GM21447 (cell line): ENCODE results near the gene CIDEB.
"Not testable (repeated sequence)": the region's sequence is repeated elsewhere in the genome, so short reads cannot be mapped to it uniquely, and the experiment has no call there.

ENCODE experiments used
- ATAC-seq: cut with Tn5 transposase; IDR thresholded peaks from one replicate; pipeline ENCODE4 v1.9.1; 2021; ENCODE audit not compliant: unreplicated experiment

Gene CIDEB, protein sequence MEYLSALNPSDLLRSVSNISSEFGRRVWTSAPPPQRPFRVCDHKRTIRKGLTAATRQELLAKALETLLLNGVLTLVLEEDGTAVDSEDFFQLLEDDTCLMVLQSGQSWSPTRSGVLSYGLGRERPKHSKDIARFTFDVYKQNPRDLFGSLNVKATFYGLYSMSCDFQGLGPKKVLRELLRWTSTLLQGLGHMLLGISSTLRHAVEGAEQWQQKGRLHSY

DNA sequence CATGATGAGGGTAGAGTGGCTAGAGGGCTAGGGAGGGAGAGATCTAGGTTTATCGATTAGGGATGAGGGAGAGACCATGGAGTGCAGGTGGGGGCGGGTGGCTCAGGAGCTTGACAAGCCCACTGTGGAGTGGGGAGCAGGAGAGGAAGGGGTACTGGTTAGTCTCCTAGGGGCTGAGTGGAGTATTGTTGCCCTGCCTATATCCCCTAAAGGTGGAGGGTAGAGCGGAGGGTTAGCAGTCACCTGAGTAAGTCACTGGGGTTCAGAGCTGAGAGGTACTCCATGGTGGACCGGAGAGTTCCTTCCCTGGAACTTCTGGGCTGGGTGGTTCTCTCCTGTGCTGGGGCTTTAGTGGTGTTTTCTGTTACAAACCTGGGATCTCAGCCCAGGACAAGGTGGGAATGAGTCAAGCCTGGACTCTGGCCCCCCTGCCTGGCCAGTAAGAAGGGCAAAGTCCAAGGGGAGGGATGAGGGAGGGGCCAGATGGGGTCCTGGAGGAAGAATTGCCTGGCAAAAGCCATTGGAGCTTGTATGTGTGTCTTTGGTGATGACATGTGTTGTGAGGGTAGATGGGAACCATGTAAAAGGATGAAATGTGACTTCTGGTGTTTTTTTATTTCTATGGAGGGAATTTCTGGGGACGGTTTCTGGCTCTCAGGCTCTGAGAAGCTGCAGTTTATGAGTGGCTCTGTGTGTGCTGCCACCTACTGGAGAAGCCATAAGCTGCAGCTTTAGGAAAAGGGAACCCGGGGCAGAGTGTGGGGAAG lies at the start of gene CIDEB:
Gene CIDEB (minus strand): TSS at position 403 of the 767 bp plus-strand sequence. CDS start 119 bp downstream, at position 284.
- ATAC-seq, result no peak

GRCh38 chr14:24356208-24356607 lies 48.4 kb upstream of the CIDEB start:
- no peak for ATAC-seq

- ATAC-seq, result no peak
These were observed 47.2 kb upstream of the CIDEB start for GRCh38 chr14:24355009-24355408.

GRCh38 chr14:24354482-24354825 lies 46.7 kb upstream of the CIDEB start:
- not testable (repeated sequence) for ATAC-seq

- ATAC-seq, result no peak
These were observed 46.0 kb upstream of the CIDEB start for GRCh38 chr14:24353559-24354481.

- ATAC-seq, result no peak
These were observed 43.7 kb upstream of the CIDEB start for GRCh38 chr14:24351517-24351916.

DNA sequence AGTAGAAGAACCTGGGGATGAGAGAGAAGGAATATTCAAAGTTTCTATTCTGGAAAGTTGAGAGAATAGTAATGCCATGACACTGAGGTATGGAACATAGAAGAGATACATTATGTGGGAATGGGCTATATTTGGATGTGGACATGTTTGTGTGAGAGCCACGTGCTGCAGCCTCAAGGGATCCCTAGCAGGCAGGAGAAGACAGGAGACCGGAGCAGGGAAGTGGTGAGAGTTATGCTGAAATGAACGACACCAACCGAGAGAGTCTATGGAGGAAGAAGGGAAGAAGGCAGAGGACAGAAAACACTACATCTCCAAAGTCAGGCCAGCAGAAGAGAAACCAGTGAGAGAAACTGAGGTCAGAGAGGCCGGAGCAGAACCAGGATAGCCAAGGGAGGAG lies 42.0 kb upstream of the CIDEB start:
- no peak for ATAC-seq

DNA sequence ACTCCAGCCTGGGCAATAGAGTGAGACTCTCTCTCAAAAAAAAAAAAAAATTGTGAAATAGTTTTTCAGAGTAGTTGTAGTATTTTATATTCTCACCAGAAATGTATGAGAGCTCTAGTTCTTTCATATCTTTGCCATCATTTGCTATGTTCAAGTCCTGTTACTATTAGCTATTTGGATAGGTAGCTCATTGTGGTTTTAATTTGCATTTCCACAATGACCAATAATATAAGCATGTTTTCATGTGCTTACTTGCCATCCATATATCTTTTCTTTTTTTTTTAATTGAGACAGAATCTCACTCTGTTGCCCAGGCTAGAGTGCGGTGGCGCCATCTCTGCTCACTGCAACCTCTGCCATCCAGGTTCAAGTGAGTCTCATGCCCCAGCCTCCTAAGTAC lies 40.4 kb upstream of the CIDEB start:
- no peak for ATAC-seq

- no peak for ATAC-seq
These were observed 39.4 kb upstream of the CIDEB start for GRCh38 chr14:24347134-24347533.

GRCh38 chr14:24343795-24344660 lies 36.3 kb upstream of the CIDEB start:
- no peak for ATAC-seq

GRCh38 chr14:24342889-24343288 lies 35.1 kb upstream of the CIDEB start:
- ATAC-seq, result no peak

DNA sequence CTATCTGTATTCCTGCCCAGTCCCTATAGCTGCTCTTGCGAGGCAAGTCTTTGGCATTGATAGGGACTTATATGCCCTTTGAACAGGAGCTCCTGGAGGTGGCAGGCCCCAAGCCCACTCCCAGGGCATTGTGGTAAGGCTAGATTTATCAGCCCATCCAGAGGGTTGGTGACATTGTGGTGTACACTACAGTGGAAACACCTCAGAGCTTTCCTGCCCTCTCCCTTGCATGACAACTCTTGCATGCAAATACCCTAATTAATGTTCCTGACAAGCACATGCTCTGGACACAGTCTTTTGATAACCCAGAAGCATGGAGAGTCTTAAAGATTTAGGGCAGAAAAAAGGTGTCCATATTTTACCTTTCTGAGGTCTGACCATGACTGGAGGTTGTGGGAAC lies 32.8 kb upstream of the CIDEB start:
- no peak for ATAC-seq

- ATAC-seq, result peak; percentile 92
These were observed 31.7 kb upstream of the CIDEB start, which contains the start of gene RIPK3 for GRCh38 chr14:24339284-24340151. RIPK3 (minus strand) TSS chr14:24339991; CDS start chr14:24339826, 165 bp downstream.

- ATAC-seq, result no peak
These were observed 31.1 kb upstream of the CIDEB start for GRCh38 chr14:24338843-24339242.

DNA sequence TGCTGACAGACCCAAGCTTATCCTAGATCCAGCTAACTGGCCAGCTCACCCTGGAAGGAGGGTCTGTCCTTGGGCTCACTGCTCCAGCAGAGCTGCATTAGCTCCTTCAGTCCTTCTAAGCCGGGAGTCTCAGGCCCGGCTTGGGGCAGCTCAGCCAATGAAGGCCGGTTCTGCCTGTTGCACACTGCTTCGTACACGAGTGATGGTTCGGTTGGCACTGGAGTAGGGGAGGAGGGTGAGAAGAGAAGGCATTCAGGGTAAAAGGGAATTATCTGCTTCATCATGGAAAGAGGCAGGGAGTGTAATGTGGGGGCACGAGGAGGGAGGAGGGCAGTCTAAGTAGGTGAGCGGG lies 30.0 kb upstream of the CIDEB start:
- no peak for ATAC-seq

GRCh38 chr14:24337144-24337823 lies 29.5 kb upstream of the CIDEB start:
- no peak for ATAC-seq

DNA sequence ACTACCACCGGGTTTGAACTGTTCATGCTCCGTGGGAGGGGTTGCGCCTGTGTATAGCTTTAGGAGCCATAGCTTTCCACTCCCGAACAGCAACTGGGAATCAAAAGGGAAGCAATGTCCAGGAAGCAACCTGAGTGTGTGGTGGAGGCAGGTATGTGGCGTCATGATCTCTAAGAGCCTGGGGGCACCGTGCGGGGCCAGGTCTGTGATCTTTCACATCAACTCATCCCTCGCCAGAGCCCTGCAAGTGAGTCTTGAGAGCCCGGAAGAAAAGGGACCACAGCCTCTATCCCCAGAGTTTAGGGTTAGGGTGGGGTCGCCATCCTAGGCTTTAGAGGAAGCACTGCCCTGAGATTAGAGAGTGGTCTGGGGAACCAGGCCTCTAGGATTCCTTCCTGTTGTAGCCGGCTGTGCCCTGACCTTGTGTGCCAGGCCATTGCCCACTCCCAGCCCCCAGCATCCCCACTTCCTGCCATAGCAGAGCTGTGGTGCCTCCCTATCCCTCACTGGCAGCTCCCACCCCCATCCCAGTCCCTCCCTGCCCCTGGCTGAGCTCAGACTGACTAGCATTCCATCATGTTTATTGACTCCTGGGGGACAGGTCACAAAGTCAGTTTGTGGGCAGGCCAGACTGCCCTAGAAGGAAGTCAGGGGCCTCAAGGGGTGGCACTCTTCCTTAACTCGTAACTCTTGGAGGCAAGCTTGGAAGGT lies 27.8 kb upstream of the CIDEB start:
- ATAC-seq, result no peak

GRCh38 chr14:24334431-24335291 lies 26.9 kb upstream of the CIDEB start, which contains the start of gene ADCY4:
ADCY4 (minus strand) TSS chr14:24335071; CDS start chr14:24334652, 419 bp downstream.
- no peak for ATAC-seq
